DND-41 (cell line): ENCODE measurements around the gene STK11.
"Not testable (repeated sequence)": the region's sequence is repeated elsewhere in the genome, so short reads cannot be mapped to it uniquely, and the experiment has no call there.

Source experiments
- ATAC-seq: fragments of 200-7000 bp; cut with Tn5 transposase; 3 replicates; pipeline ENCODE4 v1.9.1; 2021; ENCODE audit warnings: low read depth; ENCODE audit not compliant: insufficient read depth
- DNase-seq: peaks from one replicate; pipeline ENCODE4 v3.0.0-alpha.2; 2020
- H2AFZ ChIP-seq: 2 replicates; pipeline ENCODE4 v1.6.0; 2012; ENCODE audit warnings: low read depth, low read length
- H3K27ac ChIP-seq: 2 replicates; pipeline ENCODE4 v1.5.1; 2012; ENCODE audit warnings: low read length, inconsistent platforms
- H3K27me3 ChIP-seq: fragments of 200-600 bp; sonication (generic); 2 replicates; pipeline ENCODE4 v1.6.0; 2012; ENCODE audit warnings: low read length, mild to moderate bottlenecking, inconsistent platforms; ENCODE audit not compliant: insufficient read depth, poor library complexity
- H3K36me3 ChIP-seq: 2 replicates; pipeline ENCODE4 v1.5.1; 2012; ENCODE audit warnings: low read length, inconsistent platforms; ENCODE audit not compliant: insufficient read depth
- H3K4me1 ChIP-seq: 2 replicates; pipeline ENCODE4 v1.5.1; 2012; ENCODE audit warnings: mild to moderate bottlenecking, low read length; ENCODE audit not compliant: insufficient read depth
- H3K4me2 ChIP-seq: 2 replicates; pipeline ENCODE4 v1.6.0; 2012; ENCODE audit warnings: mild to moderate bottlenecking, moderate library complexity, low read length, inconsistent platforms; ENCODE audit not compliant: insufficient read depth
- H3K4me3 ChIP-seq, 2 experiments: fragments of 200-600 bp in 1 of 2; shearing (Covaris generic) in 1 of 2; 2 replicates each; pipeline ENCODE4 v1.5.1; 2012 to 2016; ENCODE audit warnings: inconsistent platforms in 2 of 2, low read length in 2 of 2, mild to moderate bottlenecking in 2 of 2, low read depth in 1 of 2, moderate library complexity in 1 of 2
- H3K79me2 ChIP-seq: 2 replicates; pipeline ENCODE4 v1.6.0; 2012; ENCODE audit warnings: low read length, inconsistent platforms; ENCODE audit not compliant: insufficient read depth
- H3K9ac ChIP-seq: 2 replicates; pipeline ENCODE4 v1.6.0; 2012; ENCODE audit warnings: low read depth, mild to moderate bottlenecking, inconsistent platforms, low read length, moderate library complexity
- H3K9me3 ChIP-seq: 2 replicates; pipeline ENCODE4 v1.5.1; 2012; ENCODE audit warnings: low read length, moderate library complexity, mild to moderate bottlenecking, inconsistent platforms; ENCODE audit not compliant: insufficient read depth, severe bottlenecking
- H4K20me1 ChIP-seq: 2 replicates; pipeline ENCODE4 v1.6.0; 2012; ENCODE audit warnings: low read length; ENCODE audit not compliant: insufficient read depth
- CTCF ChIP-seq: IDR thresholded peaks from 2 replicates; pipeline ENCODE4 v1.5.1; 2012; ENCODE audit warnings: borderline replicate concordance, low read length, moderate library complexity, mild to moderate bottlenecking; ENCODE audit not compliant: poor library complexity, severe bottlenecking; ENCODE audit errors: extremely low read depth
- EZH2 ChIP-seq: IDR thresholded peaks from 3 replicates; pipeline ENCODE4 v1.6.1; 2012; ENCODE audit warnings: borderline replicate concordance, low read depth, mild to moderate bottlenecking, moderate library complexity, low read length, inconsistent platforms; ENCODE audit not compliant: severe bottlenecking

STK11 gene

GRCh38 chr19:1245494-1246264 lies 40.1 kb downstream of the STK11 start:
- H4K20me1 ChIP-seq = peaks cover 20% of the 10 kb centered on the region
- DNase-seq (no peak), ATAC-seq (no peak)
- H3K27ac ChIP-seq = no peak overlapping the region
- H2AFZ ChIP-seq = no peak overlapping the region
- H3K4me2 ChIP-seq = no peak overlapping the region
- peaks cover 44% of the 10 kb centered on the region for H3K79me2 ChIP-seq
- H3K9ac ChIP-seq = no peak overlapping the region
- no peak for TF ChIP-seq EZH2
- TF ChIP-seq CTCF = no peak
- peaks cover 15% of the 10 kb centered on the region; the same call in 1 of the 2 replicates for H3K36me3 ChIP-seq
- no peak overlapping the region for H3K4me3 ChIP-seq
- H3K9me3 ChIP-seq = no peaks in the 10 kb centered on the region
- H3K4me1 ChIP-seq = peaks cover 45% of the 10 kb centered on the region
- H3K27me3 ChIP-seq = no peaks in the 10 kb centered on the region

GRCh38 chr19:1246265-1247087 lies 40.9 kb downstream of the STK11 start:
- H2AFZ ChIP-seq, H3K4me3 ChIP-seq, H3K27ac ChIP-seq, H3K9me3 ChIP-seq, DNase-seq, H3K4me2 ChIP-seq, H3K9ac ChIP-seq, H3K27me3 ChIP-seq, ATAC-seq: not testable (repeated sequence)
- Histone ChIP-seq H3K79me2 (peaks cover 47% of the 10 kb centered on the region), H3K36me3 (peaks cover 18% of the 10 kb centered on the region; the same call in 1 of the 2 replicates), H4K20me1 (peaks cover 25% of the 10 kb centered on the region), H3K4me1 (peaks cover 42% of the 10 kb centered on the region)

- Histone ChIP-seq H3K9me3 (no peaks in the 10 kb centered on the region), H3K4me3 (no peak overlapping the region), H2AFZ (no peak overlapping the region), H3K27ac (no peak overlapping the region), H3K4me1 (peaks cover 46% of the 10 kb centered on the region), H3K27me3 (no peaks in the 10 kb centered on the region), H3K79me2 (peaks cover 46% of the 10 kb centered on the region), H3K36me3 (peaks cover 22% of the 10 kb centered on the region; the same call in 1 of the 2 replicates), H4K20me1 (peaks cover 32% of the 10 kb centered on the region), H3K9ac (no peak overlapping the region), H3K4me2 (no peak overlapping the region)
- no peak for TF ChIP-seq CTCF
- TF ChIP-seq EZH2 = no peak
- DNase-seq (no peak), ATAC-seq (no peak)
These were observed 42.2 kb downstream of the STK11 start for GRCh38 chr19:1247748-1248138.
